H9 (cell line): Measurements from ENCODE around the gene C11orf24. TPM values are rescaled to one million over a fixed set of nuclear protein-coding genes. Genes with fewer than 3 reads are reported as not detected.

Experiments
- DNase-seq: peaks from one replicate; pipeline ENCODE4 v3.0.0-alpha.2; 2017
- H2AFZ ChIP-seq: one replicate; pipeline ENCODE4 v1.6.1; 2013; ENCODE audit warnings: mild to moderate bottlenecking, low read length, control low read depth, moderate library complexity
- H2AK5ac ChIP-seq: 2 replicates; pipeline ENCODE4 v1.6.1; 2013; ENCODE audit warnings: low read length, control low read depth, mixed read lengths; ENCODE audit not compliant: insufficient read length
- H2BK120ac ChIP-seq: one replicate; pipeline ENCODE4 v1.6.1; 2013; ENCODE audit warnings: low read depth, mild to moderate bottlenecking, low read length, control low read depth, inconsistent platforms; ENCODE audit not compliant: poor library complexity, severe bottlenecking
- H2BK12ac ChIP-seq: 2 replicates; pipeline ENCODE4 v1.6.1; 2013; ENCODE audit warnings: low read length, control low read depth, mixed read lengths, low read depth; ENCODE audit not compliant: insufficient read length
- H2BK15ac ChIP-seq: 2 replicates; pipeline ENCODE4 v1.6.1; 2013; ENCODE audit warnings: low read depth, low read length, control low read depth
- H2BK20ac ChIP-seq: one replicate; pipeline ENCODE4 v1.6.1; 2013; ENCODE audit warnings: low read depth, mild to moderate bottlenecking, low read length, control low read depth, inconsistent platforms; ENCODE audit not compliant: poor library complexity, severe bottlenecking
- H2BK5ac ChIP-seq: 2 replicates; pipeline ENCODE4 v1.6.1; 2013; ENCODE audit warnings: low read length, control low read depth, mixed read lengths; ENCODE audit not compliant: insufficient read length
- H3K14ac ChIP-seq: 2 replicates; pipeline ENCODE4 v1.6.1; 2013; ENCODE audit warnings: low read length, control low read depth; ENCODE audit not compliant: insufficient read depth
- H3K18ac ChIP-seq: 2 replicates; pipeline ENCODE4 v1.6.1; 2013; ENCODE audit warnings: low read depth, mild to moderate bottlenecking, mixed read lengths, low read length, control low read depth; ENCODE audit not compliant: insufficient read length
- H3K23ac ChIP-seq: 2 replicates; pipeline ENCODE4 v1.6.1; 2013; ENCODE audit warnings: low read length, control low read depth, mixed read lengths, low read depth; ENCODE audit not compliant: insufficient read length
- H3K23me2 ChIP-seq: 2 replicates; pipeline ENCODE4 v1.6.1; 2013; ENCODE audit warnings: low read depth, mild to moderate bottlenecking, mixed read lengths, low read length, control low read depth; ENCODE audit not compliant: insufficient read length, poor library complexity, severe bottlenecking
- H3K27ac ChIP-seq: 2 replicates; pipeline ENCODE4 v1.5.1; 2013; ENCODE audit warnings: low read length, control low read depth, mixed read lengths, low read depth; ENCODE audit not compliant: insufficient read length
- H3K27me3 ChIP-seq: 2 replicates; pipeline ENCODE4 v1.6.1; 2013; ENCODE audit warnings: low read length, control low read depth, inconsistent platforms; ENCODE audit not compliant: insufficient read depth
- H3K4ac ChIP-seq: 2 replicates; pipeline ENCODE4 v1.6.1; 2013; ENCODE audit warnings: low read depth, mild to moderate bottlenecking, control low read depth, inconsistent platforms, low read length, moderate library complexity
- H3K4me1 ChIP-seq: 2 replicates; pipeline ENCODE4 v1.6.1; 2013; ENCODE audit warnings: low read length, control low read depth, inconsistent platforms; ENCODE audit not compliant: insufficient read depth
- H3K4me2 ChIP-seq: 2 replicates; pipeline ENCODE4 v1.6.1; 2013; ENCODE audit warnings: low read length, control low read depth, mixed read lengths; ENCODE audit not compliant: insufficient read length, insufficient read depth
- H3K56ac ChIP-seq: 2 replicates; pipeline ENCODE4 v1.6.1; 2013; ENCODE audit warnings: low read depth, mild to moderate bottlenecking, mixed read lengths, low read length, control low read depth; ENCODE audit not compliant: insufficient read length
- H3K79me1 ChIP-seq: 2 replicates; pipeline ENCODE4 v1.6.1; 2013; ENCODE audit warnings: low read depth, mild to moderate bottlenecking, moderate library complexity, low read length, control low read depth, inconsistent platforms; ENCODE audit not compliant: insufficient read depth, poor library complexity, severe bottlenecking
- H3K79me2 ChIP-seq: 2 replicates; pipeline ENCODE4 v1.6.1; 2013; ENCODE audit warnings: low read length, control low read depth, inconsistent platforms; ENCODE audit not compliant: insufficient read depth
- H3K9ac ChIP-seq: 2 replicates; pipeline ENCODE4 v1.6.1; 2013; ENCODE audit warnings: low read length, control low read depth, mixed read lengths; ENCODE audit not compliant: insufficient read length; ENCODE audit errors: extremely low read depth
- H3K9me3 ChIP-seq: one replicate; pipeline ENCODE4 v1.6.1; 2013; ENCODE audit warnings: low read depth, low read length, inconsistent platforms; ENCODE audit not compliant: control insufficient read depth
- H3T11ph ChIP-seq: one replicate; pipeline ENCODE4 v1.6.1; 2013; ENCODE audit warnings: mild to moderate bottlenecking, low read length, control low read depth, inconsistent platforms
- H4K20me1 ChIP-seq: one replicate; pipeline ENCODE4 v1.6.1; 2013; ENCODE audit not compliant: control insufficient read depth, insufficient read length, insufficient read depth
- H4K5ac ChIP-seq: 2 replicates; pipeline ENCODE4 v1.6.1; 2013; ENCODE audit warnings: low read depth, mild to moderate bottlenecking, mixed read lengths, low read length, control low read depth; ENCODE audit not compliant: insufficient read length
- H4K8ac ChIP-seq: replicated peaks from 2 replicates; pipeline ENCODE4 v1.6.1; 2013; ENCODE audit warnings: low read length, control low read depth, mixed read lengths, low read depth; ENCODE audit not compliant: insufficient read length
- H4K91ac ChIP-seq: 2 replicates; pipeline ENCODE4 v1.6.1; 2013; ENCODE audit warnings: low read depth, mild to moderate bottlenecking, moderate library complexity, mixed read lengths, low read length, control low read depth; ENCODE audit not compliant: insufficient read length
- H3K27ac Mint-ChIP-seq, 3 experiments: 2 replicates in 2 of 3; 3 replicates in 1 of 3; pipeline ENCODE4 v1.8.0; 2020 to 2021; ENCODE audit warnings: mixed read lengths in 3 of 3, mild to moderate bottlenecking in 1 of 3, moderate library complexity in 1 of 3
- H3K27me3 Mint-ChIP-seq: 2 replicates; pipeline ENCODE4 v1.8.0; 2021; ENCODE audit warnings: low read depth, mild to moderate bottlenecking, moderate library complexity, mixed read lengths
- H3K36me3 Mint-ChIP-seq, 3 experiments: 2 replicates in 2 of 3; 3 replicates in 1 of 3; pipeline ENCODE4 v1.8.0; 2020 to 2021; ENCODE audit warnings: low read depth in 3 of 3, mixed read lengths in 3 of 3; ENCODE audit not compliant: insufficient read depth in 1 of 3
- H3K4me1 Mint-ChIP-seq, 2 experiments: 2 replicates each; pipeline ENCODE4 v1.8.0; 2020; ENCODE audit warnings: mixed read lengths in 2 of 2
- H3K4me3 Mint-ChIP-seq, 2 experiments: 2 replicates in 1 of 2; 3 replicates in 1 of 2; pipeline ENCODE4 v1.8.0; 2020 to 2021; ENCODE audit warnings: mild to moderate bottlenecking in 2 of 2, mixed read lengths in 2 of 2, moderate library complexity in 1 of 2
- H3K9me3 Mint-ChIP-seq, 2 experiments: 2 replicates in 1 of 2; 3 replicates in 1 of 2; pipeline ENCODE4 v1.8.0; 2020; ENCODE audit warnings: mild to moderate bottlenecking in 2 of 2, mixed read lengths in 2 of 2, moderate library complexity in 1 of 2
- WGBS: extraction: QIAGEN DNeasy Blood & Tissue Kit; methylation state at CpG from one replicate; pipeline ENCODE4 v1.1.7; 2013; ENCODE audit warnings: missing lambda C conversion rate, low lambda C conversion rate, mixed read lengths; ENCODE audit not compliant: insufficient read length; ENCODE audit errors: extremely low coverage; 5-methylcytosine and 5-hydroxymethylcytosine counted together
- total RNA-seq: library from RNA; stranded (reverse); gene quantifications from 2 replicates; pipeline ENCODE4 v1.2.1, GENCODE V29; 2021
- TF ChIP-seq, protein P1 (sequence below): fragments of 200-600 bp; sonication (generic); conservative IDR thresholded peaks from 3 replicates; pipeline ENCODE4 v1.8.0; 2021; ENCODE audit warnings: antibody characterized with exemption, mild to moderate bottlenecking

C11orf24 gene
- total RNA-seq, 1 experiment from 2014 or later, result 46.8 TPM

DNA sequence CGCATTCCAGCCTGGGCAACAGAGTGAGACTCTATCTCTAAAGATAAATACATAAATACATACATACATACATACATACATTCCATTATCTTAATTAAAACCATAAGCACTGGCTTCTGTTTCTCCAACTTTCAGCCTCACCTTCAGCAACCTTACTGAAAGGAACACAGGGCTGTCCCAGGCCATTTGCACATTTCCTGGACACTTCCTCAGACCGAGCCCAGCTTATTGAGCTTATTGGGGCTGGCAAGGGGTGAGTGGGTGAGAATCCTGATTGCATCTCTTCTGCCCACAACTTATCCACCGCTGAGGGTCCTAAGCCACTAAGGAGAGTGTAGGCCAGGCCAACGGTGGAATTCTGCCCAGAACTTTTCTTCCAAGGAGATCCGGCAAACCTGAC is 24.2 kb upstream of the C11orf24 start:
- Histone ChIP-seq H3K14ac (no peak overlapping the region), H2BK15ac (no peak overlapping the region), H3T11ph (no peak overlapping the region), H3K4me2 (no peak overlapping the region), H4K91ac (no peak overlapping the region), H2BK120ac (no peak overlapping the region), H3K23ac (no peak overlapping the region), H2BK12ac (no peak overlapping the region), H4K5ac (no peak overlapping the region), H4K8ac (no peak overlapping the region), H3K4ac (no peak overlapping the region), H3K9ac (no peak overlapping the region), H3K18ac (no peak overlapping the region), H3K9me3 (no peaks in the 10 kb centered on the region), H3K27me3 (no peaks in the 10 kb centered on the region), H3K79me2 (no peaks in the 10 kb centered on the region), H3K27ac (no peak overlapping the region), H2BK5ac (no peak overlapping the region), H2AFZ (no peak overlapping the region), H2AK5ac (no peak overlapping the region), H3K56ac (no peak overlapping the region), H3K79me1 (no peaks in the 10 kb centered on the region), H4K20me1 (no peaks in the 10 kb centered on the region), H3K23me2 (no peaks in the 10 kb centered on the region), H2BK20ac (no peak overlapping the region), H3K4me1 (no peaks in the 10 kb centered on the region; the same call in 1 of the 2 replicates)
- no peak for DNase-seq
- Mint-ChIP-seq H3K27me3 (peaks cover 2% of the 10 kb centered on the region), H3K36me3 (no peaks in the 10 kb centered on the region), H3K27ac (no peak overlapping the region), H3K4me1 (peaks cover 0 to 2% of the 10 kb centered on the region in 2 experiments; a peak in 1 of 4 replicates), H3K9me3 (no peaks in the 10 kb centered on the region), H3K4me3 (no peak overlapping the region)
- WGBS, result no CpG with 5 or more reads among the region's 5 CpGs
- TF ChIP-seq, protein P1, sequence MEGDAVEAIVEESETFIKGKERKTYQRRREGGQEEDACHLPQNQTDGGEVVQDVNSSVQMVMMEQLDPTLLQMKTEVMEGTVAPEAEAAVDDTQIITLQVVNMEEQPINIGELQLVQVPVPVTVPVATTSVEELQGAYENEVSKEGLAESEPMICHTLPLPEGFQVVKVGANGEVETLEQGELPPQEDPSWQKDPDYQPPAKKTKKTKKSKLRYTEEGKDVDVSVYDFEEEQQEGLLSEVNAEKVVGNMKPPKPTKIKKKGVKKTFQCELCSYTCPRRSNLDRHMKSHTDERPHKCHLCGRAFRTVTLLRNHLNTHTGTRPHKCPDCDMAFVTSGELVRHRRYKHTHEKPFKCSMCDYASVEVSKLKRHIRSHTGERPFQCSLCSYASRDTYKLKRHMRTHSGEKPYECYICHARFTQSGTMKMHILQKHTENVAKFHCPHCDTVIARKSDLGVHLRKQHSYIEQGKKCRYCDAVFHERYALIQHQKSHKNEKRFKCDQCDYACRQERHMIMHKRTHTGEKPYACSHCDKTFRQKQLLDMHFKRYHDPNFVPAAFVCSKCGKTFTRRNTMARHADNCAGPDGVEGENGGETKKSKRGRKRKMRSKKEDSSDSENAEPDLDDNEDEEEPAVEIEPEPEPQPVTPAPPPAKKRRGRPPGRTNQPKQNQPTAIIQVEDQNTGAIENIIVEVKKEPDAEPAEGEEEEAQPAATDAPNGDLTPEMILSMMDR, result no peak
